ENCODE measurements around the gene DCAF4.
"Not testable (repeated sequence)": the region's sequence is repeated elsewhere in the genome, so short reads cannot be mapped to it uniquely, and the experiment has no call there.

DCAF4 gene

DNA sequence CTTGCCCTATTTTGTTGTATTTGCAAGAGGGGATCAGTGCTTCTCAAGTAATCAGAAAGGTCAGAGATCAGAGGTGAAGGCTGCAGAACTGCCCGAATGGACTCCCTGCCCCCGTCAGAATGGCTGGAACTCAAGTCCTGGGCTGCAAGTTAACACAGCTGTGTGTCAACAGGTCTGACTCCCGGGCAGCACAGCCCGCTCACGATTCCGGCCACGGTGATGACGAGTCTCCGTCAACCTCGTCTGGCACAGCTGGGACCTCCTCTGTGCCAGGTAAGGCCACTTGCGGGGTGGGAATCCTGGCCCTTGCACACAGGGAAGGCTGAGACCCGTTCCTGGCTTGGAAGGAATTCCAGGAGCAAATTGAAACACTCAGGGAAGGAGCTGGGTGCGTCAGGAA, 13.4 kb downstream of the DCAF4 start:
- WGBS, result 90% methylated on average over 13 of the region's 13 CpGs
- H3K9me3 ChIP-seq (ENCODE audit: insufficient read depth, low read depth, low read length), result no peaks in the 10 kb centered on the region
- no peaks in the 10 kb centered on the region for H3K4me1 ChIP-seq (ENCODE audit: insufficient read depth, low read length)
- peaks cover 56% of the 10 kb centered on the region for H3K36me3 ChIP-seq (ENCODE audit: insufficient read depth, low read length)
- no peak overlapping the region for H3K4me3 ChIP-seq (ENCODE audit: low read length)
- H3K27me3 ChIP-seq (ENCODE audit: insufficient read depth, low read length), result no peaks in the 10 kb centered on the region
- H3K9ac ChIP-seq (ENCODE audit: low read depth, low read length), result no peak overlapping the region
- H3K27ac ChIP-seq (ENCODE audit: low read depth, low read length), result no peak overlapping the region

GRCh38 chr14:72941286-72941985, 15.2 kb downstream of the DCAF4 start:
- no peaks in the 10 kb centered on the region for H3K4me1 ChIP-seq (ENCODE audit: insufficient read depth, low read length)
- no peaks in the 10 kb centered on the region for H3K27me3 ChIP-seq (ENCODE audit: insufficient read depth, low read length)
- no peak overlapping the region for H3K27ac ChIP-seq (ENCODE audit: low read depth, low read length)
- no peak overlapping the region for H3K9ac ChIP-seq (ENCODE audit: low read depth, low read length)
- H3K9me3 ChIP-seq (ENCODE audit: insufficient read depth, low read depth, low read length), result no peaks in the 10 kb centered on the region
- peaks cover 59% of the 10 kb centered on the region for H3K36me3 ChIP-seq (ENCODE audit: insufficient read depth, low read length)
- H3K4me3 ChIP-seq (ENCODE audit: low read length), result no peak overlapping the region
- 97% methylated on average over 12 of the region's 12 CpGs for WGBS

- Histone ChIP-seq H3K4me3 (ENCODE audit: low read length) (no peak overlapping the region), H3K9me3 (ENCODE audit: insufficient read depth, low read depth, low read length) (no peaks in the 10 kb centered on the region), H3K36me3 (ENCODE audit: insufficient read depth, low read length) (peaks cover 70% of the 10 kb centered on the region), H3K27ac (ENCODE audit: low read depth, low read length) (no peak overlapping the region), H3K4me1 (ENCODE audit: insufficient read depth, low read length) (no peaks in the 10 kb centered on the region), H3K9ac (ENCODE audit: low read depth, low read length) (no peak overlapping the region), H3K27me3 (ENCODE audit: insufficient read depth, low read length) (no peaks in the 10 kb centered on the region)
- WGBS, result 91% methylated on average over 14 of the region's 14 CpGs
These were observed 16.7 kb downstream of the DCAF4 start for GRCh38 chr14:72942934-72943333.

DNA sequence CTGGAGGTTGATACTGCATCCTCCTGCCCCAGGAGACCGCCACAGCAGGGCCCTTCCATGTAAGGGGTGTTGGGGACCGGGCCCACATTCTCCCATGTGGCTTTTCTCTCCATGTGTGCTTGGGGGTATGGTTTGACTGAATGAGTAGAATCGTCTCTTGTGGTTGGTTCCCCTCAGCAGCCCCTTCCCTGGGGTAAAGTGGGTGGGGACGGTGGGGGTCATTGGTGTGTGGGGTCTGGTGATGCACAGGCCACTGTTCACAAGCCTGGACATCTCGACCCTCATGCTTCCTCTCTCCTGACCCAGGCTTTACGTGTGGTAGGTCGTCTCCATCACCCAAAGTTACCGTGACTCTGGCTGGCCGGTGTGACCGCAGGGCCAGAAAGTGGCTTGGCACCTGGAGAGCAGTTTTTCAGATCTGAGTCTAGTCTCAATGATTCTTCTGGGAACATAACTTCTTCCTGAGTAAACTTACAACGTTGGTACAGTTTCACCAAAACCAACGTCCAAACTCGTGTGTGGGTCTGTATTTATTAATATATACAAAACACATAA, 17.7 kb downstream of the DCAF4 start:
- no peaks in the 10 kb centered on the region for H3K27me3 ChIP-seq (ENCODE audit: insufficient read depth, low read length)
- peaks cover 64% of the 10 kb centered on the region for H3K36me3 ChIP-seq (ENCODE audit: insufficient read depth, low read length)
- no peak overlapping the region for H3K27ac ChIP-seq (ENCODE audit: low read depth, low read length)
- no peaks in the 10 kb centered on the region for H3K9me3 ChIP-seq (ENCODE audit: insufficient read depth, low read depth, low read length)
- H3K4me3 ChIP-seq (ENCODE audit: low read length), result no peak overlapping the region
- no peaks in the 10 kb centered on the region for H3K4me1 ChIP-seq (ENCODE audit: insufficient read depth, low read length)
- H3K9ac ChIP-seq (ENCODE audit: low read depth, low read length), result no peak overlapping the region
- 95% methylated on average over 10 of the region's 13 CpGs for WGBS

DNA sequence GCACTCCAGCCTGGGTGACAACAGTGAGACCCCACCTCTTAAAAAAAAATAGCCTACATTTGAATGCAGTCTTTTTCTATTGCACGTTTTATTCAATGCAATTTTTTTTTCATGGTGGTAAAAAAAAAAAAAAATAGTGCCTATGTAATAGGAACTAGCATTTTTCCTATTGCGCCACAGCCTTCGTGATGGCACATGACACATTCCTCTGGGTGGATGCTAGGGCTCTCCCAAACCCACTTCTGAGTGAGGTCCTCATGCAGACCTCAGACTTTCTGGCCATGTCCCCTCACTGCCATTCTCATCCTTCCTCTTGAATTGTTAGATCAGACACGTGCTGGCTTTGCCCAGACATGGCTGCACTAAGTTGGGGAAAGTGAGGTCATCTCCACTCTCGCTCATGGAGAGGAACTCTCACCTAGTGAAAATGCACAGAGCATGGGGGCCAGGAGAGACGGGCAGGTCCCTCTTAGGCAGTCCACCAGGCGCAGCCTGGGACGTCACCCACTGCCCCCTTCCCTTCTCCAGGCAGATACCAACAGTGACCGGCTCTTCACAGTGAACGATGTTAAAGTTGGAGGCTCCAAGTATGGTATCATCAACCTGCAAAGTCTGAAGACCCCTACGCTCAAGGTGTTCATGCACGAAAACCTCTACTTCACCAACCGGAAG, 19.2 kb downstream of the DCAF4 start:
- no peaks in the 10 kb centered on the region for H3K27me3 ChIP-seq (ENCODE audit: insufficient read depth, low read length)
- H3K9ac ChIP-seq (ENCODE audit: low read depth, low read length), result no peak overlapping the region
- WGBS, result 95% methylated on average over 13 of the region's 13 CpGs
- H3K27ac ChIP-seq (ENCODE audit: low read depth, low read length), result no peak overlapping the region
- H3K4me3 ChIP-seq (ENCODE audit: low read length), result no peak overlapping the region
- no peaks in the 10 kb centered on the region for H3K9me3 ChIP-seq (ENCODE audit: insufficient read depth, low read depth, low read length)
- peaks cover 53% of the 10 kb centered on the region for H3K36me3 ChIP-seq (ENCODE audit: insufficient read depth, low read length)
- no peaks in the 10 kb centered on the region for H3K4me1 ChIP-seq (ENCODE audit: insufficient read depth, low read length)

DNA sequence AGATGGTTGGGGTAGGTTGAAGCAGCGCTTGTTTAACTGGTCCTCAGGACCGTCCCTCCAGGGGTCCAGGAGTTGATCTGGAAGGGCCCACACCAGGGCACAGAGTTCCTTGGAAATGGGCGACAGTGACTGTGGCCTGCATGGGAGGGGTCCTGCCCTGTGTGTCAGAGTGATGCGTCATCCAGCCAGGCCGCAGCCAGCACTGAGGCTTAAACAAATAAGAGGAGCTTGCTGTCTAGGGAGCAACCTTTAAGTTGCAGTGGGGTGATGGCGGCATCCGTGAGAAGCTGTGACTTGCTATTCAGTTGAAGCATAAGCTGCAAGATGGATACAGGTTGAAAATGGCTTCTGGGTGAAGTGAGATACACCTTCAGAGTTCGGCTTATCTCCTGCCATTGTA, 20.2 kb downstream of the DCAF4 start:
- Histone ChIP-seq H3K9me3 (ENCODE audit: insufficient read depth, low read depth, low read length) (no peaks in the 10 kb centered on the region), H3K4me1 (ENCODE audit: insufficient read depth, low read length) (no peaks in the 10 kb centered on the region), H3K27me3 (ENCODE audit: insufficient read depth, low read length) (no peaks in the 10 kb centered on the region), H3K4me3 (ENCODE audit: low read length) (no peak overlapping the region), H3K27ac (ENCODE audit: low read depth, low read length) (no peak overlapping the region), H3K9ac (ENCODE audit: low read depth, low read length) (no peak overlapping the region), H3K36me3 (ENCODE audit: insufficient read depth, low read length) (peaks cover 47% of the 10 kb centered on the region)
- 91% methylated on average over 8 of the region's 8 CpGs for WGBS

DNA sequence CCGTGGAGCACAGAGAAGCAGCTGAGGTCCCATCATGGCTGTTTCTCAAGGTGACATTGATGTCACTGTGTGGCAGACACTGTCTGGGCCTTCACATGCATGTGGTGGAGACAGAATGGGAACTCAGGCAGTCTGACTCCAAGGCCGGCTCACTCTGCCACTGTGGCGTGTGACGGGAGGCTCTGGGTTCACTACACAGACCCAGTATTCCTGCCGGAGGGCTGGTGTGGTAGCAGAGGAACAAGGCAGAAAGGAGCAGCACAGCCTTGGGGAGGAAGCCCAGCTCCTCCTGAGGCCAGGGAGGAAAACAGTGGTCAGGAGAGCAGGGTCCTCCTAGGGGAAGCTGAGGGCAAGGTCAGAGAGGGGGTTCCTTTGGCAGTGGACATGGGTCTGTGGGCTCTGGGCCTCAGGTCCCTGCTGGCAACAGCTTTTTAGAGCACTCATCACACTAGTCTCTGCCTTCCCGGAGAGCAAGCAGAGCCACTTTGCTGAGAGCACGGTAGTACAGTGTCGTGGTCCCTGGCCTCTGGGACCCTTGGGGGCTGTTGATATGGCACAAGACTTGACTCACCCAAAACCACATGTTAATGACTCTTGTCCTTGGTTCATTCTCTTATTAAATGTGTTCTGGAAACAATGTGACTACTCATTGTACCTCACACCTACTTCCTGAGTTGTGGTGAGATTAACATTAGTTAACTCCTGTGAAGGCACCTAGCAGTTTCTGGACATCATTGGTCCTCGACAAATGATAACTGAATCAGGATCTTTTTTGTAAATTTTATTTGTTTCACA, 21.3 kb downstream of the DCAF4 start:
- Histone ChIP-seq H3K9ac (ENCODE audit: low read depth, low read length) (no peak overlapping the region), H3K36me3 (ENCODE audit: insufficient read depth, low read length) (peaks cover 43% of the 10 kb centered on the region), H3K4me1 (ENCODE audit: insufficient read depth, low read length) (no peaks in the 10 kb centered on the region), H3K27ac (ENCODE audit: low read depth, low read length) (no peak overlapping the region), H3K4me3 (ENCODE audit: low read length) (no peak overlapping the region), H3K9me3 (ENCODE audit: insufficient read depth, low read depth, low read length) (no peaks in the 10 kb centered on the region), H3K27me3 (ENCODE audit: insufficient read depth, low read length) (no peaks in the 10 kb centered on the region)
- 94% methylated on average over 9 of the region's 9 CpGs for WGBS

DNA sequence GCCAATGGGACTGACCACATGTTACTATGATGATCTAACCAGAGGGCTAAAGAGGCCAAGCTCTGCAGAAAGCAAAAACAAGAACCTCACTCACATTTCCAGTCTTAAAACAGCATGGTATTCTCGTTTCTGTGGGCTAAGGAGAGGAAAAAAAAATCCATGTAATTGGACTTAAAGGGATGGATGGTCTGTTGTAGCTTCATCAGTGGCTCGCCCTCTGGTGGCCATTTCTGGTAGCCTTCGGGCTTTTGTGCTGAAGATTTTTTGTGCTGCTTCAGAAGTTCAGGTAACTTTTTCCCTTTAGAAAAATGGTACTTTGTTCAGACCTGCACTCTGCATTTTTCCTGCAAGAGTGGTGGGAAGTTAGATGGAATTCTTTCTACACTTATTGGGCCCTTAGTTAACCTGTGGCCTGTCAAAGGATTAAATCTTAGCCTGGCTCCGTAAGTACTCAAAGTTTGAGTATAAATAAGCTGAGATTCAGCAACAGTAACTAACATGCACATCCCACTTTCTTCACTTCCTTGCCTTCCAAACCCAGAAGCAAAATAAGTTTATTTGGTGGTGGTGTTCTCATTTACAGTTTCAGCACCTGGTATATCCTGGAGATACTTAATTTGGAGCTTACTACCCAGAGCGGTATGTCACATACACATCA, 22.3 kb downstream of the DCAF4 start:
- Histone ChIP-seq H3K4me1 (ENCODE audit: insufficient read depth, low read length) (no peaks in the 10 kb centered on the region), H3K27me3 (ENCODE audit: insufficient read depth, low read length) (no peaks in the 10 kb centered on the region), H3K9ac (ENCODE audit: low read depth, low read length) (no peak overlapping the region), H3K27ac (ENCODE audit: low read depth, low read length) (no peak overlapping the region), H3K4me3 (ENCODE audit: low read length) (no peak overlapping the region), H3K9me3 (ENCODE audit: insufficient read depth, low read depth, low read length) (no peaks in the 10 kb centered on the region), H3K36me3 (ENCODE audit: insufficient read depth, low read length) (peaks cover 36% of the 10 kb centered on the region)
- 38% methylated on average over 4 of the region's 5 CpGs for WGBS

- no peaks in the 10 kb centered on the region for H3K4me1 ChIP-seq (ENCODE audit: insufficient read depth, low read length)
- WGBS, result 89% methylated on average over 3 of the region's 3 CpGs
- H3K4me3 ChIP-seq (ENCODE audit: low read length), result no peak overlapping the region
- H3K9me3 ChIP-seq (ENCODE audit: insufficient read depth, low read depth, low read length), result no peaks in the 10 kb centered on the region
- no peak overlapping the region for H3K27ac ChIP-seq (ENCODE audit: low read depth, low read length)
- H3K9ac ChIP-seq (ENCODE audit: low read depth, low read length), result no peak overlapping the region
- peaks cover 46% of the 10 kb centered on the region for H3K36me3 ChIP-seq (ENCODE audit: insufficient read depth, low read length)
- H3K27me3 ChIP-seq (ENCODE audit: insufficient read depth, low read length), result no peaks in the 10 kb centered on the region
These were observed 25.9 kb downstream of the DCAF4 start for GRCh38 chr14:72952171-72952570.

DNA sequence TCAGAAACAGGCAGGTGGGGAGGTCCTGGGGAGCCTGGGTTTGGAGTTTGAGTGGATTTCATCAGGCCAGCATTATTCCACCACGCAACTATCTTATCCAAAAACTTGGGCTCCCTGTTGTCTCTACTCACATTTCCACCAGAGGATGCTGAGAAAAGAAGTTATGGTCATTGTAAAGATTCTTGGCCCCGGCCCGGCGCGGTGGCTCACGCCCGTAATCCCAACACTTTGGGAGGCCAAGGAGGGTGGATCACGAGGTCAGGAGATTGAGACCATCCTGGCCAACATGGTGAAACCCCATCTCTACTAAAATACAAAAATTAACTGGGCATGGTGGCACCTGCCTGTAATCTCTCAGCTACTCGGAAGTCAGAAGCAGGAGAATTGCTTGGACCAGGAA, 30.5 kb downstream of the DCAF4 start:
- not testable (repeated sequence) for H3K9ac ChIP-seq (ENCODE audit: low read depth, low read length); H3K4me1 ChIP-seq (ENCODE audit: insufficient read depth, low read length); H3K9me3 ChIP-seq (ENCODE audit: insufficient read depth, low read depth, low read length); H3K27me3 ChIP-seq (ENCODE audit: insufficient read depth, low read length); H3K4me3 ChIP-seq (ENCODE audit: low read length); H3K27ac ChIP-seq (ENCODE audit: low read depth, low read length)
- 97% methylated on average over 8 of the region's 9 CpGs for WGBS
- peaks cover 71% of the 10 kb centered on the region for H3K36me3 ChIP-seq (ENCODE audit: insufficient read depth, low read length)

GRCh38 chr14:72957213-72957612, 30.9 kb downstream of the DCAF4 start:
- H3K36me3 ChIP-seq (ENCODE audit: insufficient read depth, low read length), result peaks cover 67% of the 10 kb centered on the region
- WGBS, result 93% methylated on average over 3 of the region's 3 CpGs

More at GRCh38 chr14:72957213-72957612, 30.9 kb downstream of the DCAF4 start:
- no peak overlapping the region for H3K27ac ChIP-seq (ENCODE audit: low read depth, low read length)
- H3K9ac ChIP-seq (ENCODE audit: low read depth, low read length), result no peak overlapping the region
- no peaks in the 10 kb centered on the region for H3K4me1 ChIP-seq (ENCODE audit: insufficient read depth, low read length)
- H3K4me3 ChIP-seq (ENCODE audit: low read length), result no peak overlapping the region
- H3K27me3 ChIP-seq (ENCODE audit: insufficient read depth, low read length), result no peaks in the 10 kb centered on the region
- H3K9me3 ChIP-seq (ENCODE audit: insufficient read depth, low read depth, low read length), result no peaks in the 10 kb centered on the region

All from HUES64 (cell line).